ENCODE results near the gene HDC.

Gene HDC, protein sequence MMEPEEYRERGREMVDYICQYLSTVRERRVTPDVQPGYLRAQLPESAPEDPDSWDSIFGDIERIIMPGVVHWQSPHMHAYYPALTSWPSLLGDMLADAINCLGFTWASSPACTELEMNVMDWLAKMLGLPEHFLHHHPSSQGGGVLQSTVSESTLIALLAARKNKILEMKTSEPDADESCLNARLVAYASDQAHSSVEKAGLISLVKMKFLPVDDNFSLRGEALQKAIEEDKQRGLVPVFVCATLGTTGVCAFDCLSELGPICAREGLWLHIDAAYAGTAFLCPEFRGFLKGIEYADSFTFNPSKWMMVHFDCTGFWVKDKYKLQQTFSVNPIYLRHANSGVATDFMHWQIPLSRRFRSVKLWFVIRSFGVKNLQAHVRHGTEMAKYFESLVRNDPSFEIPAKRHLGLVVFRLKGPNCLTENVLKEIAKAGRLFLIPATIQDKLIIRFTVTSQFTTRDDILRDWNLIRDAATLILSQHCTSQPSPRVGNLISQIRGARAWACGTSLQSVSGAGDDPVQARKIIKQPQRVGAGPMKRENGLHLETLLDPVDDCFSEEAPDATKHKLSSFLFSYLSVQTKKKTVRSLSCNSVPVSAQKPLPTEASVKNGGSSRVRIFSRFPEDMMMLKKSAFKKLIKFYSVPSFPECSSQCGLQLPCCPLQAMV

DNA sequence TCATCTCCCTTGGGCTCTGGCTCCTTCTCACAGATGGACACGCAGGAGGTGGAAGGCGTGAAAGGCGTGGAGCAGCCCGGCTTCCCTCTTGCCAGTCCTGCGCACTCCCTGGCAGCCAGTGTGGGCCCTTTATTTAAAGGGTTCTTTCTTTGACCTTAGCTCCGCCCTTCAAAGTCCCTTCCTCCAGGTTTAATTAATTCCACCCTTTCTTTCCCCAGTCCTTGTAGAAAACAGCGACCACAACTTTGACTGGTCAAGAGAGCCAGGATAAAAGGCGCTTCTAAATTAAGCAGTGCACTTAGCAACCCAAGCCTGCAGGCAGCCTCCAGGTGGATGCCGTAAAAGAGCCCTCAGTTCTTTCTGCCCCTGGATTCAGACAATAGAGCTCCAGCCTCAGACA is at the start of gene HDC:
Gene HDC (minus strand): TSS at position 107 of the 400 bp plus-strand sequence. CDS start 103 bp downstream, at position 4.
- DNase-seq = no peak

- DNase-seq = no peak
These were observed 47.1 kb upstream of the HDC start for GRCh38 chr15:50312636-50313035.

DNA sequence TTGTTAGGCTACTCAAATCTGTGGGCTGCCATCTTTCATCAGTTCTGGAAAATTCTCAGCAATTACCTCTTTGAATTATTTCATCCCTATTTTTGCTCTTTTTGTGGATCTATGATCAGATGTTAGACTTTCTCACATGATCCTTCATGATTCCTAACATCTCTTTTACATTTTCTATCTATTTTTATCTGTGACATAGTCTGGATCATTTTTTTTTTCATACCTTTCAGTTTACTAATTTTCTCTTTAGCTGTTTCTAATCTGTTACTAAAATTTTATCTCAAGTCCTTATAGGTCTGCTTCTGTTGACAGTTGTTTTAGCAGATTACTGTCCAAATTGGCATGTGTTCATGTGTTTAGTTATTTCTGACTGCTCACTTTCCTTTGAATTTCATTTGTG is 42.3 kb upstream of the HDC start:
- no peak for DNase-seq

DNA sequence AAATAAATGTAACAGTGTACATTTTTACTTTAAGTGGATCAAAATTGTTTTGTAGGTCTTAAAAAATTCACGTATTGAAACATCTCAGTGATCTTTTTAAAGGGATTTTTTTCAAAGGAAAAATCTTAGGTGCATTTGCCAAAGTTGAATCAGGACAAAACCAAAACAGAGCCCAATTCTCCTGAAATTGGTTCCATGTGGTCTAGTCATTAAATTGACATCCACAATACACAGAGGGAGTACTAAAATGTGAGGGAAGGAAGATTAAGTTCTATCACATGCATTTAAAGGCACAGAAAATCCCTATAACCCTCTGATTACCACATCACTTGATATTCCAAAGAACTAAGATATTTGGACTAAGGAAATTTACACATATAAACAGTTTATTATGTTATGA is 39.3 kb upstream of the HDC start:
- DNase-seq = no peak

- no peak for DNase-seq
These were observed 37.1 kb upstream of the HDC start for GRCh38 chr15:50302581-50302980.

DNA sequence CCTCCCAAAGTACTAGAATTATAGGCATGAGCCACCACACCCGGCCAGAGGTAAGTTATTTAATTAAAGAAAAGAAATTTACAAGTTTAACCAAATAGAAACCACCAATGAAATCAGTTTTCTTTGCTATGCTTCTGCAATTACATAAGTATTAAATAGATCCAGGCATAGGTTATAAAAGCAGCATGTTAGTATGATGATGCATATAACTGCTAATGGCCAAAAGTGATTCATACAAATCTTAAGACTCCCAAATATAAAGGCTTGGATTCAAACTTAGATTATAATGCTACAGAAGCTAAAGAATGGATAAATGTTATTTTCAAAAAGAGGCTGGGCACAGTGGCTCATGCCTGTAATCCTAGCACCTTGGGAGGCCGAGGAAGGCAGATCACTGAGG is 32.8 kb upstream of the HDC start:
- no peak for DNase-seq

DNA sequence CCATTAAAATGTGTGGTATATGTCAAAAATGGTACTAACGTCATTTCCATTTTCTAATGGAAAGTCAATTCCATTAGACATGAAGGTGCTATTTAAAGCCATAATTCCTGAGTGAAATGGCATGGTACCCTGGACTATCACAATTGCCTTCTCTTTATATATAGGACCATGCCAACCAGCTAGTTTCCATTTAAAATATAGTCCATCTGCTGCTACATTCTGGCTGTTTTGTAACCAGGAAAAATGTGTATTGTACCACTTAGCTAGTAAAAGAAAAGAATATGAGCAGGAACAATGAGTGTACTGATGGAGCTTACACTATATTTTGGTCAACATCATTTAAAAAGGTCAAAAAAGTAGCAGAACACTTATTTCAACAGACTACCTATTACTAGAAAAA is 30.4 kb upstream of the HDC start:
- DNase-seq = no peak

- no peak for DNase-seq
These were observed 24.2 kb upstream of the HDC start for GRCh38 chr15:50289749-50290148.

- DNase-seq = no peak
These were observed 22.0 kb upstream of the HDC start for GRCh38 chr15:50287324-50288116.

DNA sequence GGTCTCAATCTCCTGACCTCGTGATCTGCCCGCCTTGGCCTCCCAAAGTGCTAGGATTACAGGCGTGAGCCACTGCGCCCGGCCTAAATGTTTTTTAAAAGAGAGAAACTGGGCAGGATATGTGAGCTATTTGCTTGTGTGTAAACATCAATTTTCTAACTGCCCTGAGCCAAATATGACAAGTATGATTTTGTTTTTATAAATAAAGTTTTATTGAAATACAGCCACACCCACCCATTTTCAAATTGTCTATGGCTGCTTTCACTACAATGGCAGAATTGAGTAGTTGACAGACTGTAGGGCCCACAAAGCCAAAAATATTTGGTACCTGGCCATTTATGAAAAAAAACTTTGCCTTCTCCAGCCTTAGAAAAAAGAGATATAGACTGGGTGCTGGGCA is 15.9 kb upstream of the HDC start:
- no peak for DNase-seq

- DNase-seq = no peak
These were observed 14.7 kb upstream of the HDC start for GRCh38 chr15:50280271-50280670.

DNA sequence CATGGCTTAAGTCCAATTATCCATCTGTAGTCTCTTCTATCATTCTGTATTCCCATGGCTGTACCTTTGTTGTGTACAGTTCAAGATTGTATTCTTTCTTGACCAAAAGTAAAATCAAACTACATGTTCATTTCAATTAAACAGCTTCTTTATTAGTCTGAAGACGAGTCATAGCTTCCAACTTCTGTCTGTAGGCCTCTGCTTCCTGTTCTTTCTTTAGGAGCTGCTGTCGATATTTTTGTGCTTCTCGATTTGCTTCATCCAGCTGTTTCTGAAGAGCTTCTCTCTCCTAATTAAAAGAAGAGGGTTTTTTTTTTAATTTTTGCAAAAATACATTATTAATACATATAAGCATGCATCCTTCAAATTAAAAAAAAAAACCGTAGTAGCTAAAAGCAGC is 13.0 kb upstream of the HDC start:
- DNase-seq = no peak

- no peak for DNase-seq
These were observed 11.8 kb upstream of the HDC start for GRCh38 chr15:50277370-50277769.

DNA sequence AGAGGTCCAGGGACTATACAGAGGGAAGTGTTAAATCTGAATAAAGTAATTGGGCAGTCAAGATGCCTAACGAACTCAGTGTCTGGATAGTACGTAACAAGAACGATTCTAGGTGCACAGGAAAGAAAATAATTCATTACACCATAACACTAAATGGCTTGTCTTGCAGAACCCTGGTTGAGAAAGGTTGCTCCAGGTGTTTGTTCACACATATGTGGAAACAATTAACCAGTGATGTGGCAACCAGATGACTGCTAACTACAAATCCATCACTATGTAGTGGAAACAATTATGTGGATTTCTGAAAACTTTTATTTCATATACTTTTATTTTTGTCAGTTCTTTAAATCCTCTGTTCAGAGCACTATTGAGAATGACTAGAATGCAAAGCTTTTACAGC is 10.4 kb upstream of the HDC start:
- DNase-seq = no peak

- DNase-seq = no peak
These were observed 9.6 kb upstream of the HDC start for GRCh38 chr15:50275091-50275490.

DNA sequence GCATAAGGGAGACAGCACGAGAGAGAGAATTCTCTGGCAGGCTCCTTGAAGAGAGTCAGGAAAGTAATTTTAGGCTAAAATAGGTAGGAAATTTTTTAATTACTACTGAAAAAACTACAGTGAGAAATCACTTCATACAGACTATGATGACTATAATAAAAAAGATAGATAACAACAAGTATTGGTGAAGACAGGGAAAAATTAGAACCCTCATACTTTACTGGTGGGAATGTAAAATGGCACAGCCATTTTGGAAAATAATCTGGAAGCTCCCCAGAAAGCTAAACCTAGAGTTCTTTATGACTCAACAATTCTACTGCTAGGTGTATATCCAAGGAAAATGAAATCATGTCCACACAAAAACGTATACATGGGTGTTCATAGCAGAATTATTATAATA is 2.1 kb upstream of the HDC start:
- DNase-seq = no peak

- no peak for DNase-seq
These were observed 3.0 kb downstream of the HDC start for GRCh38 chr15:50262533-50262932.

- no peak for DNase-seq
These were observed 3.5 kb downstream of the HDC start for GRCh38 chr15:50261981-50262380.

DNA sequence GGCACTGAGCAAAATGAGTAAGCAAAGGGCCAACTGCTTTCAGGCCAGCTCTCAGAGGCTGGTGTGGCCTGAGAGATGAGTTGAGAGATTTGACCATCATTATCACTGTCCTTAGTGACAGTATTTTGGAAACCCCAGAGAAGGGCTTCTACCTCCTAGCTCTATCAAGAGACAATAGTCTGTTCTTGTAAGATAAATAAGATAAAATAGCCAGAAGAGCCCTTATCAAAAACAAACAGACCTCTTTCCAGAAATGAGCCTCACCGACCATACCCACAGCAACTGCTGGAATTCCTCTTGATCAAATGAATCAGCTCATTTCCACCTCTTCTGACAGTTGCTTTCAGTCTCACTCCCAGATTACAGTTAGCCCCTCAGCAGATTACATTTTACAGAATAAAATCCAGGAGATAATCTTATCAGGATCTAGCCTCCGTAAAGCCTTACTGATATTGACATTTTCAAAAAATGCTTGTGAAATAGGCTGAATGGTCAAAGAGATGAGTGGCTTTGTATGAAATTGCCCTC is 4.5 kb downstream of the HDC start:
- no peak for DNase-seq

DNA sequence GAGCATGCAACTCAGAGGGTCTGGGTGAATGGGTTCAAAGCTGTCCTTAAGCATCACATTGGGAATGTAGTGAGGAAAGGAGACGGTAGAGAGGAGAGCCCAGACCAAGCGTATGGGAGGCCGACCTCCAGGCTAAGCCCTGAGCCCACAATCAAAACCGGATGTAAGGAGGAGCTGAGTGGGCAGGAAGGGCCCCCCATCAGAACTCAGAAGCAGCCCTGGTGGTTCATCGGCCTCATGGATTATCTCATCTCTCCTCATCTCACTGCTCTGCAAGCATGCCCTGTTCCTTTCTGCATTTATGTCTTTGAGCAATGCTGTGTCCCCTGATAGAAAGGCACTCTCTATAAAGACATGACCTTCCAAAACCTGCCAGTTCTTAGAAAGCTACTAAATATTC is 6.2 kb downstream of the HDC start:
- no peak for DNase-seq

GRCh38 chr15:50257924-50258323 is 7.6 kb downstream of the HDC start:
- DNase-seq = no peak

DNA sequence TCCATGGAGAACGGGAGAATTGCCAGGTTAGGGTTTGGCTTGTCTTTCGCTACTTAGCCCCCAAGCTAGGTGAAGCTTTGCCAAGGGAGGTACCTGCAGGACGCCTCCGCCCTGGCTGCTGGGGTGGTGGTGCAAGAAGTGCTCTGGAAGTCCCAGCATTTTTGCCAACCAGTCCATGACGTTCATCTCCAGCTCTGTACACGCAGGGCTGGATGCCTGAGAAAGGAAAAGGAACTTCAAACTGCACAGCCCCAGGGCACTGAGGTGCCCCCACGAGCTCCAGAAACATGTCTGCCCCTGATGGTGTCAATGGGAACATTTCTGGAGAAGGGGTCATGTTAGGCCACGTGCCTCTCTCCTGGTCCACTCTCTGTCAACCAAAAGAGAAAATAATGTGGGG is 8.2 kb downstream of the HDC start:
- DNase-seq = no peak

GRCh38 chr15:50256188-50257041 is 9.1 kb downstream of the HDC start:
- DNase-seq = no peak

Data from NCI-H446 (cell line).